GM13977 (cell line): ENCODE measurements around the gene AP3M1.
"Not testable (repeated sequence)": the region's sequence is repeated elsewhere in the genome, so short reads cannot be mapped to it uniquely, and the experiment has no call there.

ENCODE experiments used
- DNase-seq: peaks from one replicate; pipeline ENCODE4 v3.0.0; 2012; ENCODE audit warnings: low spot score
- CTCF ChIP-seq: IDR thresholded peaks from 2 replicates; pipeline ENCODE4 v1.5.1; 2012; ENCODE audit warnings: mild to moderate bottlenecking, control low read depth; ENCODE audit not compliant: insufficient read depth; ENCODE audit errors: extremely low read depth, missing control alignments
- in situ Hi-C: fragments of 300-500 bp; cut with MboI; formaldehyde crosslinking; loops from one replicate; pipeline ENCODE4 v1.12.0; 2022; ENCODE audit warnings: low sequenced_read_pairs, low pct_unique_long_range_greater_than_20kb, mixed read lengths, inconsistent platforms; ENCODE audit not compliant: unreplicated experiment

The AP3M1 gene

GRCh38 chr10:74150204-74150989 lies at the start of gene AP3M1:
TSS of gene AP3M1 (minus strand) at chr10:74150828. CDS start at chr10:74138379, 12,449 bp downstream.
- TF ChIP-seq CTCF, result no peak
- in situ Hi-C loops, result loop anchor here (5.0 kb wide), 1 partner anchor 82 kb away; no protein-coding TSS in a partner anchor
- DNase-seq, result peak; percentile 86

GRCh38 chr10:74199315-74199714 lies 48.7 kb upstream of the AP3M1 start:
- TF ChIP-seq CTCF, result no peak
- no peak for DNase-seq
- in situ Hi-C loops, result no loop called here

GRCh38 chr10:74194999-74195398 lies 44.4 kb upstream of the AP3M1 start:
- no peak for TF ChIP-seq CTCF
- in situ Hi-C loops, result no loop called here
- no peak for DNase-seq

GRCh38 chr10:74194545-74194944 lies 43.9 kb upstream of the AP3M1 start:
- no peak for DNase-seq
- no peak for TF ChIP-seq CTCF
- in situ Hi-C loops, result no loop called here

- in situ Hi-C loops, result no loop called here
- no peak for DNase-seq
- no peak for TF ChIP-seq CTCF
Measured at GRCh38 chr10:74190494-74190893, 39.9 kb upstream of the AP3M1 start.

GRCh38 chr10:74189999-74190421 lies 39.4 kb upstream of the AP3M1 start:
- in situ Hi-C loops, result no loop called here
- DNase-seq, result peak; percentile 39
- no peak for TF ChIP-seq CTCF

GRCh38 chr10:74188617-74189016 lies 38.0 kb upstream of the AP3M1 start:
- DNase-seq, in situ Hi-C loops: not testable (repeated sequence)
